Activated B cell treated with CpG ODN at 0.5 μM for 24 hours (primary cell): ENCODE results near the gene MLLT1. TPM values are rescaled to one million over a fixed set of nuclear protein-coding genes. Genes with fewer than 3 reads are reported as not detected.

ENCODE experiments used
- ATAC-seq: fragments of 200-7000 bp; cut with Tn5 transposase; one replicate; pipeline ENCODE4 v1.10.0; 2021; ENCODE audit warnings: low read depth, mild to moderate bottlenecking, moderate library complexity
- CTCF ChIA-PET: fragments of 350-600 bp; sonication (Branson Sonifier 250); formaldehyde crosslinking; loops from one replicate; lab custom pipeline; 2021; ENCODE audit warnings: antibody characterized with exemption; lab: Charles Lee
- POLR2A ChIA-PET: fragments of 350-600 bp; sonication (Branson Sonifier 250); formaldehyde crosslinking; loops from one replicate; lab custom pipeline; 2021; ENCODE audit warnings: antibody characterized with exemption; lab: Charles Lee
- DNase-seq: peaks from one replicate; pipeline ENCODE4 v3.0.0; 2022
- H3K27ac Mint-ChIP-seq: one replicate; pipeline ENCODE4 v1.8.0; 2020; ENCODE audit warnings: mixed read lengths
- H3K27me3 Mint-ChIP-seq: one replicate; pipeline ENCODE4 v1.8.0; 2021; ENCODE audit warnings: mixed read lengths
- H3K36me3 Mint-ChIP-seq: one replicate; pipeline ENCODE4 v1.8.0; 2021; ENCODE audit warnings: low read depth, mixed read lengths
- H3K4me1 Mint-ChIP-seq: one replicate; pipeline ENCODE4 v1.8.0; 2021; ENCODE audit warnings: mixed read lengths
- H3K4me3 Mint-ChIP-seq: one replicate; pipeline ENCODE4 v1.8.0; 2020; ENCODE audit warnings: mild to moderate bottlenecking, mixed read lengths
- H3K9me3 Mint-ChIP-seq: one replicate; pipeline ENCODE4 v1.8.0; 2020; ENCODE audit warnings: mixed read lengths
- CTCF ChIP-seq: fragments of 200-600 bp; IDR thresholded peaks from one replicate; pipeline ENCODE4 v1.8.0; 2022; ENCODE audit warnings: antibody characterized with exemption, mild to moderate bottlenecking
- intact Hi-C: fragments of 100-400 bp; cut with micrococcal nuclease; formaldehyde crosslinking; loops from one replicate; pipeline ENCODE4 v1.15.1; 2024
- total RNA-seq: library from RNA; stranded (reverse); gene quantifications from 2 replicates; pipeline ENCODE4 v1.2.3, GENCODE V29; 2022

Gene MLLT1
- total RNA-seq, 1 donor from 2014 or later: 41.3 TPM

DNA sequence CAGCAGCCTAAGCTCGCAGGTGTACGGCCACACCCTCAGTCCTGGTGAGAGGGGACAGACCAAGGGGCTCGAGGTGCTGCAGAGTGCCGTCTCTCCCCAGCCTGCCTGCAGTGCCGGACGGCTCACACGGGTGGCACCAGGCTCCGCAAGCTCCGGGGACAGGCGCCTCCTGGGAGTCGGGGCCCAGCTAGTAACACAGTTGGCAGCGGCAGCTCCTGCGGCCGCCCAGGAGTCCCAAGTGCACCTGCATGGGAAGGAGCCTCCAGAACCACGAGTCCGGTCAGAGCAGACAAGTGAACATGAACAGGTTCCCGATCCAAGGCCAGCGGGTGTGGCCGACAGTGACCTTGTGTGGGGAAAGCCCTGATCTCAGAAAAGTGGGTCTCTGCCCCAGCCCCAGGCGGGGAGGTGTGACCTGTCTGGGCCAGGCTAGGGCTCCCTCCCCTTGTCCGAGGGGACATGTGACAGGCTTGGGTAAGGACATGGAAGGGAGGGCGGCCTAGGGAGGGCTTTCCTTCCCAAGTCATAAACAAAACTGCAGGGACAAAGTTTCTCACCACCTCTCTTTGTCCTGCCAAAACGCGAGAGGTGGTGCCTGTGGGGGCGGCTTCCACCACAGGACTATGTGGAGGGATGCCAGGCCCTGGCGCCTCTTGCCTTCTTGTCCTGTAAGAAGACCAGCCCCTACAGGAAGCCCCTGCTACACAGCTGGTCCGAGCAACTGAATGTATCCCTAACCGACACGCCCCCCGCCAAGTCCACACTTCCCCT, 46.5 kb downstream of the MLLT1 start:
- no peak for DNase-seq
- no peak for TF ChIP-seq CTCF
- peaks cover 24% of the 10 kb centered on the region for H3K4me1 Mint-ChIP-seq
- H3K27ac Mint-ChIP-seq: no peak overlapping the region
- ChIA-PET POLR2A (no interaction called here), CTCF (interaction anchor here (1.2 kb wide), 1 partner anchor 12 kb away, joined by 3 read pairs; no protein-coding TSS in a partner anchor)
- H3K4me3 Mint-ChIP-seq: no peak overlapping the region
- intact Hi-C loops: no loop called here
- H3K9me3 Mint-ChIP-seq: no peaks in the 10 kb centered on the region
- no peaks in the 10 kb centered on the region for H3K27me3 Mint-ChIP-seq
- no peak for ATAC-seq
- peaks cover 11% of the 10 kb centered on the region for H3K36me3 Mint-ChIP-seq

- H3K4me3 Mint-ChIP-seq: no peak overlapping the region
- no peaks in the 10 kb centered on the region for H3K27me3 Mint-ChIP-seq
- H3K36me3 Mint-ChIP-seq: peaks cover 12% of the 10 kb centered on the region
- H3K9me3 Mint-ChIP-seq: no peaks in the 10 kb centered on the region
- ATAC-seq (no peak), DNase-seq (no peak)
- peaks cover 24% of the 10 kb centered on the region for H3K4me1 Mint-ChIP-seq
- no peak for TF ChIP-seq CTCF
- ChIA-PET CTCF (interaction anchor here (1.2 kb wide), 1 partner anchor 11 kb away, joined by 3 read pairs; no protein-coding TSS in a partner anchor), POLR2A (no interaction called here)
- H3K27ac Mint-ChIP-seq: no peak overlapping the region
- intact Hi-C loops: no loop called here
Measured at GRCh38 chr19:6232601-6233055, 47.1 kb downstream of the MLLT1 start.

GRCh38 chr19:6230991-6231448, 48.8 kb downstream of the MLLT1 start:
- no peaks in the 10 kb centered on the region for H3K9me3 Mint-ChIP-seq
- DNase-seq: no peak
- ATAC-seq: no peak
- H3K27ac Mint-ChIP-seq: no peak overlapping the region
- H3K27me3 Mint-ChIP-seq: no peaks in the 10 kb centered on the region
- ChIA-PET CTCF (interaction anchor here (1.0 kb wide), 1 partner anchor 12 kb away, joined by 5 read pairs; no protein-coding TSS in a partner anchor), POLR2A (no interaction called here)
- H3K4me3 Mint-ChIP-seq: no peak overlapping the region
- intact Hi-C loops: no loop called here
- H3K36me3 Mint-ChIP-seq: peaks cover 28% of the 10 kb centered on the region
- H3K4me1 Mint-ChIP-seq: peaks cover 24% of the 10 kb centered on the region
- TF ChIP-seq CTCF: no peak

GRCh38 chr19:6229951-6230712, 49.6 kb downstream of the MLLT1 start:
- ATAC-seq (no peak), DNase-seq (no peak)
- Mint-ChIP-seq H3K4me1 (peaks cover 19% of the 10 kb centered on the region), H3K4me3 (no peak overlapping the region), H3K9me3 (no peaks in the 10 kb centered on the region), H3K27ac (no peak overlapping the region), H3K27me3 (no peaks in the 10 kb centered on the region), H3K36me3 (peaks cover 34% of the 10 kb centered on the region)
- no peak for TF ChIP-seq CTCF
- intact Hi-C loops: no loop called here
- CTCF ChIA-PET: interaction anchor here (1.0 kb wide), 1 partner anchor 11 kb away, joined by 5 read pairs; no protein-coding TSS in a partner anchor
- POLR2A ChIA-PET: no interaction called here
